DMS 273 (cell line): ENCODE data around the gene EIF2B5.

Experiments
- DNase-seq: peaks from one replicate; lab custom pipeline; 2025; ENCODE audit not compliant: unreplicated experiment; lab: John Stamatoyannopoulos, UW

EIF2B5 gene

GRCh38 chr3:184193991-184194539 lies 58.9 kb downstream of the EIF2B5 start:
- no peak for DNase-seq
